DOHH2 (cell line): Measurements from ENCODE around the gene USB1.

ENCODE experiments used
- H3F3A ChIP-seq: fragments of 200-600 bp; sonication (generic), shearing (Covaris generic); 2 replicates; pipeline ENCODE4 v1.6.0; 2016; ENCODE audit warnings: antibody characterized with exemption, mild to moderate bottlenecking; ENCODE audit not compliant: control insufficient read depth, insufficient read depth
- H3K27ac ChIP-seq: fragments of 200-600 bp; sonication (generic); 2 replicates; pipeline ENCODE4 v1.5.1; 2014; ENCODE audit warnings: low read depth, mild to moderate bottlenecking, low read length, moderate library complexity
- H3K27me3 ChIP-seq: fragments of 200-600 bp; sonication (generic); 2 replicates; pipeline ENCODE4 v1.6.1; 2014; ENCODE audit warnings: mild to moderate bottlenecking, low read length, mixed read lengths; ENCODE audit not compliant: control insufficient read depth
- H3K36me3 ChIP-seq: fragments of 200-600 bp; sonication (generic); 2 replicates; pipeline ENCODE4 v1.6.1; 2014; ENCODE audit warnings: mild to moderate bottlenecking, low read length, moderate library complexity, mixed read lengths; ENCODE audit not compliant: control insufficient read depth
- H3K4me1 ChIP-seq: fragments of 200-600 bp; sonication (generic); 2 replicates; pipeline ENCODE4 v1.6.1; 2014; ENCODE audit warnings: mild to moderate bottlenecking, low read length, mixed read lengths; ENCODE audit not compliant: control insufficient read depth
- H3K4me2 ChIP-seq: fragments of 200-600 bp; sonication (generic); 2 replicates; pipeline ENCODE4 v1.6.0; 2014; ENCODE audit warnings: mild to moderate bottlenecking, low read length, moderate library complexity
- H3K4me3 ChIP-seq: fragments of 200-600 bp; sonication (generic); 2 replicates; pipeline ENCODE4 v1.5.1; 2014; ENCODE audit warnings: mild to moderate bottlenecking, low read length, mixed read lengths
- H3K79me2 ChIP-seq: fragments of 200-600 bp; sonication (generic); 2 replicates; pipeline ENCODE4 v1.6.1; 2014; ENCODE audit warnings: mild to moderate bottlenecking, low read length, mixed read lengths; ENCODE audit not compliant: control insufficient read depth
- H3K9me2 ChIP-seq: fragments of 200-600 bp; sonication (generic); replicated peaks from 2 replicates; pipeline ENCODE4 v1.6.1; 2014; ENCODE audit warnings: mild to moderate bottlenecking, low read length, mixed read lengths; ENCODE audit not compliant: control insufficient read depth
- H3K9me3 ChIP-seq: fragments of 200-600 bp; sonication (generic); 2 replicates; pipeline ENCODE4 v1.6.1; 2014; ENCODE audit warnings: antibody characterized with exemption, low read length, mixed read lengths; ENCODE audit not compliant: control insufficient read depth, insufficient read depth
- H4K20me1 ChIP-seq: fragments of 200-600 bp; sonication (generic); 2 replicates; pipeline ENCODE4 v1.6.0; 2014; ENCODE audit warnings: low read depth, mild to moderate bottlenecking, antibody characterized with exemption, low read length, moderate library complexity; ENCODE audit not compliant: control insufficient read depth, insufficient read depth
- CTCF ChIP-seq: fragments of 200-600 bp; sonication (generic); IDR thresholded peaks from one replicate; pipeline ENCODE4 v1.5.1; 2014; ENCODE audit warnings: antibody characterized with exemption, mild to moderate bottlenecking, low read depth, low read length; ENCODE audit not compliant: poor library complexity, severe bottlenecking
- EZH2phosphoT487 ChIP-seq: fragments of 200-600 bp; sonication (generic); IDR thresholded peaks from 2 replicates; pipeline ENCODE4 v1.6.1; 2017; ENCODE audit warnings: borderline replicate concordance, mild to moderate bottlenecking, antibody characterized with exemption, low read length, moderate library complexity, mixed read lengths

The USB1 gene

GRCh38 chr16:58026139-58026704 lies 25.0 kb downstream of the USB1 start:
- H3F3A ChIP-seq: 0 out of 2 replicates have a peak, but pooled peaks cover 3% of the 10 kb centered on the region
- H3K4me2 ChIP-seq: peak overlapping the region; percentile 79
- H3K9me2 ChIP-seq: no peaks in the 10 kb centered on the region
- TF ChIP-seq EZH2phosphoT487: no peak
- TF ChIP-seq CTCF: no peak
- H3K27me3 ChIP-seq: peaks cover 16% of the 10 kb centered on the region
- no peaks in the 10 kb centered on the region for H3K36me3 ChIP-seq
- H3K4me3 ChIP-seq: peak overlapping the region; percentile 74
- no peaks in the 10 kb centered on the region for H3K9me3 ChIP-seq
- no peak overlapping the region for H3K27ac ChIP-seq
- no peaks in the 10 kb centered on the region; the same call in 1 of the 2 replicates for H3K79me2 ChIP-seq
- H3K4me1 ChIP-seq: peaks cover 23% of the 10 kb centered on the region
- H4K20me1 ChIP-seq: no peaks in the 10 kb centered on the region

GRCh38 chr16:58026705-58027160 lies 25.5 kb downstream of the USB1 start:
- H4K20me1 ChIP-seq: no peaks in the 10 kb centered on the region
- no peaks in the 10 kb centered on the region for H3K9me3 ChIP-seq
- H3K4me3 ChIP-seq: peak overlapping the region; percentile 74
- H3K36me3 ChIP-seq: no peaks in the 10 kb centered on the region
- peaks cover 16% of the 10 kb centered on the region for H3K27me3 ChIP-seq
- H3K9me2 ChIP-seq: no peaks in the 10 kb centered on the region
- no peaks in the 10 kb centered on the region; the same call in 1 of the 2 replicates for H3K79me2 ChIP-seq
- H3F3A ChIP-seq: 0 out of 2 replicates have a peak, but pooled peaks cover 3% of the 10 kb centered on the region
- no peak overlapping the region for H3K27ac ChIP-seq
- no peak for TF ChIP-seq EZH2phosphoT487
- TF ChIP-seq CTCF: peak; percentile 12
- H3K4me2 ChIP-seq: peak overlapping the region; percentile 79
- H3K4me1 ChIP-seq: peaks cover 22% of the 10 kb centered on the region

GRCh38 chr16:58027161-58027915 lies 26.1 kb downstream of the USB1 start:
- Histone ChIP-seq H3K27me3 (peaks cover 16% of the 10 kb centered on the region), H3K27ac (no peak overlapping the region), H3K36me3 (no peaks in the 10 kb centered on the region), H3K79me2 (peaks cover under 1% of the 10 kb centered on the region; the same call in 1 of the 2 replicates), H3K4me1 (peaks cover 28% of the 10 kb centered on the region), H3K4me2 (peak overlapping the region; percentile 79), H3K4me3 (peak overlapping the region; percentile 74), H4K20me1 (no peaks in the 10 kb centered on the region), H3K9me2 (no peaks in the 10 kb centered on the region), H3F3A (0 out of 2 replicates have a peak, but pooled peaks cover 3% of the 10 kb centered on the region), H3K9me3 (no peaks in the 10 kb centered on the region)
- TF ChIP-seq EZH2phosphoT487 (no peak), CTCF (no peak)
